ENCODE results near the gene CEP72.
"Not testable (repeated sequence)": the region's sequence is repeated elsewhere in the genome, so short reads cannot be mapped to it uniquely, and the experiment has no call there.

The CEP72 gene

DNA sequence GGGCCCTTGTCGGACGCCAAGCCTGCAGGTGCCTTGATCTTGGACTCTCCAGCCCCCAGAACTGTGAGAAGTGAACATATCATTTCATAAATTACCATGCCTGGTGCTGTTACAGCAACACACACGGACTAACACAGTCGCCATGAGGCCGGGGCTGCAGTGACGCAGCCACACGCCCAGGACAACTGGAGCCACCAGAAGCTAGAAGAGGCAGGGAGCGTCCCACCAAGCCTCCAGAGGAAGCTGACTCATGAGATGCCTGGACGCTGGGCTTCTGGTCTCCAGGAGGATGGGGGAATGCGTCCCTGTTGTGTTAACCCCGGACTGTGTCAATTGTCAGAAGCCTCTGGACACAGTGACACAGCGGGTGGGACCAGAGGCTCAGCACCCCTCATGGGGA, 74.8 kb downstream of the CEP72 start:
- not testable (repeated sequence) for DNase-seq

DNA sequence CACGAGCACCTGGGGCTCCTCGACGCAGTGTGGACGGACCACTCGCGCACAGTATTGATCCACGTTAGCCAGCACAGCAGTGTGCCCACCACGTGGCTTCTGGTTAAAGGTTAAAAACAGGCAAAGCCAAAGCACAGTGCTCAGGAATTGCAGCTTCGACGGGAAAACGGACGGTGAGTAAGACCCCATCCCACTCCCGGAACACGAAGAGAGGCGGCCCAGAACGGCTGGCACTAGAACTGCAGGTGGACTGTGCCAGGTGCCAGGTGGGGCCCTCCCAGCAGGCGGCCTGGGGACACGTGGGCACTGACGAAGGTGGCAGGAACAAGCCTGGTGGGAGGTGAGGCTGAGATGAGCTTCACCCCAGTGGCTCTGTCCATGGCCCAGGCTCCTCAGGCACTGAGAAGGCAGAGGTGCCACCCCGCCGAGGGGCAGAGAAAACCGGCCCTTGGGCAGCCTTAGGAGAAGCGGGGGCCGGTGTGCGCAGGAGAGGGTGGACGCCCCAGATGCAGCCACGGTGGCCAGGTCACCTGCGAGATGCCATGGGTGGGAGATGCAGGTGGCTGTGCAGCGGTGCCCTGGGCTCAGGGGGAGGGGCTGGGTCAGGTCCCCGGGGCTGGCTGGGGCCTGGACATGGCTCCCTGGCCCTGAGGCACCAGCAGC, 76.3 kb downstream of the CEP72 start:
- DNase-seq = not testable (repeated sequence)

DNA sequence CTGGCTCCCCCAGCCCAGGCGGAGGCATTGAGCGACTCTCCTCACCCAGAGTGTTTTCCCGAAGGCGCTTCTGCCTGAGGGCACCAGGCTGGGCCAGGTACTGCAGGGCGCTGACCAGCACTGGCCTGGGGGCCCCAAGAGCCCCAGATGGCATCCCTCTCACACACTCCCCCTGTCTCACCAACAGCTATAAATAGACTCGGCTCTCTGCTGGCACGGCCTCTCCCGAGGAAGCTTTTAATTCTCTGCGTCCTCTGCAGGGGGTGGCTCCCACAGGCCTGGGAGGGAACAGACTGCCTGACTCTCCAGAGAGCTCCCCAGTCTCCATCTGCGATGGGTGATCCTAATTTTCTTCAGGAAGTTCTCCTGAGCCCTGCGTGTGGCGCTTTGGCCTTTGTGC, 78.2 kb downstream of the CEP72 start:
- DNase-seq = not testable (repeated sequence)

DNA sequence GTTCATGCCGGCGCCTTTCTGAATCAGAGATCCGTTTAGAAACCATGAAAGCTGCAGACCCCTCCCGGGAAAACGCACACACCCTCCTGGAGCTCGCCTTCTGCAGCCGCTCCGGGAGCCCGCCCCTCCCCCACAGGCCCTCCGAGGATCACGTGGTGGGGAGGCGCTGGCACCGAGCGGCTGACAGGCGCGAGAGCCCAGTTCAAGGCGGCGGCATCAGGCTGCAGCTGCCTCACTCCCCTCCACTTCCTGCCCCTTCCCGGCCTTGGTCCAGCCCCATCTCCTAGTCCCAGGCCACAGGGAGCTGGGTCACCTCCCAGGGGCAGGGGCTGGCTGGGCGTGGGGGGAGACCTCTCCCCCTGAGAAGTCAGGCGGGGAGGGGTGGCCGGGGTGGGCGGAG, 78.9 kb downstream of the CEP72 start:
- DNase-seq = not testable (repeated sequence)

DNA sequence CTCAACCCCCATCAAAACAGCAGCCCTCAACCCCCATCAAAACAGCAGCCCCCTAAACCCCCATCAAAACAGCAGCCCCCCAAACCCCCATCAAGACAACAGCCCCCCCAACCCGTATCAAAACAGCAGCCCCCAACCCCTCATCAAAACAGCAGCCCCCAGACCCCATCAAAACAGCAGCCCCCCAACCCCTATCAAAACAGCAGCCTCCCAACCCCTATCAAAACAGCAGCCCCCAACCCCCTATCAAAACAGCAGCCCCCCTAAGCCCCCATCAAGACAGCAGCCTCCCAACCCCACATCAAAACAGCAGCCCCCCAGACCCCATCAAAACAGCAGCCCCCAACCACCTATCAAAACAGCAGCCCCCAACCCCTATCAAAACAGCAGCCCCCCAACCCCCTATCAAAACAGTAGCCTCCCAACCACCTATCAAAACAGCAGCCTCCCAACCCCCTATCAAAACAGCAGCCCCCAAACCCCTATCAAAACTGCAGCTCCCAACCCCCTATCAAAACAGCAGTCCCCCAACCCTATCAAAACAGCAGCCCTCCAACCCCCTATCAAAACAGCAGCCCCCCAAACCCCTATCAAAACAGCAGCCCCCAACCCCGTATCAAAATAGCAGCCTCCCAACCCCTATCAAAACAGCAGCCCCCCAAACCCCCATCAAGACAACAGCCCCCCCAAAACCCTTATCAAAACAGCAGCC, 79.8 kb downstream of the CEP72 start:
- DNase-seq = no peak

DNA sequence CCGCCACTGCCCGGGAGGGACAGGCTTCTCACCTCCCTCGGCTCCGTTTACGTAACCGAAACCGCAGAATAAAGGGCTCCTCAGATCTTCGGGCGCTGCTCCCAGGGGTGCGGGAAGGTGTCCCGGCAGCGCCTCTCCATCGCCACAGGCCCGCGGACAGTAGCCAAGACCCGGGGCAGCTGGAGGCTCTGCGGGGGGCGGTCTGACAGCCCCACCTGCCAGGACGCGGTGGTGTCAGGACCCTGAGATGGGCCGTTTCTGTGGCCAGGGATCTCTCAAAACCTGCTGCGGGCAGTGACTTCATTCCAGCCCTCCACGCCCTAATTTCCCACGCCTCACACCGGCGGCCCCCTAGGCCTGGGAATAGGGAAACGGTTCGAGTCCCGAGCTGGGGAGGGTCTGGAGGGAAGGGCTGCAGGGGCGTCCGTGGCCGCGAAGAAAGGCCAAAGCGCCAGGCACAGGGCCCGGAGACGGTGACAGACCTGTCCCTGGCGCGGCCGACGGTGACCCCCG, 80.4 kb downstream of the CEP72 start:
- not testable (repeated sequence) for DNase-seq

DNA sequence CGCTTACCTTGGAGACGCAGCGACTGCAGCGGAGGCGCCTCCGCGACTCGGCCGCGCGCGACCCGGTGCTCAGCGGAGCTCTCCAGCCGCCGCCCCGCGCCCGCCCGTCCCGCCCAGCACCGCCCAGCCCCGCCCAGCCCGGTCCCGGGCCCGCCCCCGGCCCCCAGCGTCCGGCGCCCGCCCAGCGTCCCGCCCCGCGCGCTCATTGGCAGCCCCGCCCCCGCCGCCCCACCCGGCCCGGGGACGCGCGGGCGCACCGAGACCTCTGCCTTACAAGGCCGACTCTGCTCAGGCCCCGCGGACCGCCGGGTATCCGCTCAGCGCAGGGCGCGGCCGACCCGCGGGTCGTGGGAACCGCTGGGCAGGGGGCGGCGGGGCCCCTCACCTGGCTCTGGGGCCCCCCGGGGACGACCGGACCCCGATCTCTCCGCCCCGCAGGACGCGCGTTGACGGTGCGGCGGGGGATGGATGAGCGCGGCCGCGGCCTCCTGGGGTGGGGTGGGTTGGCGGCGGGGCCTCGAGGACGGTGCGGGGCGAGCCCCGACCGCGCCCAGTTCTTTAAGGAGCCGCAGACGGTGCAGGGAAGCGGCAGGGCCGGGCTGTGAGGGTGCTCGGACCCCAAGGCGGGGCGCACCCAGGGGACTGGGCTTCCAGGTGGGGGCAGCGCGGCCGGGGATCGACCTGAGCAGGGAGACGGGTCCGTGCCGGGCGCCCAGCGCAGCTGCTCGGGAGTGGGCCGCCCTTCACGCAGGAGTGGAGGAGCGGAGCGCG, 81.3 kb downstream of the CEP72 start, which contains the start of gene TPPP:
Gene TPPP, minus strand, starts transcription at position 82 of the 771 bp plus-strand sequence. CDS start 15,292 bp downstream, outside the sequence.
- not testable (repeated sequence) for DNase-seq

DNA sequence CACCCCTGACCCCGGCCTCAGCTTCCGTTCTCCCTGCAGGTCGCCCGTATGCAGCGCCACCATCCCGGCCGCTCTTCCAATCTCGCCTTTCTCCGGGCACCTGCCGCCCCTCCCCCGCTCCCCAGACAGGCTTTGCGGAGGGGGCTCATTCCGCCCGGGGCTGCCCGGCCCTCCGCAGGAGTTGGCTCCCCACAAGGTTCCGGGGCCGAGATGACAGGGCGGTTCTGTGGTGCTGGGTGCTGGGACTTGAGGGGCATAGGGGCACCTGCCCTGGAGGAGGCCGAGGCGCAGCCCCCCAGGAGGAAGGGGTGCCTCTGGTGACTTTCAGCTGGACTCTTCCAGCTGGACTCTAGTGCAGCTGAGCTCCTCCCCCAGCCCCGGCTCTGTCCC, 81.9 kb downstream of the CEP72 start:
- DNase-seq = not testable (repeated sequence)

DNA sequence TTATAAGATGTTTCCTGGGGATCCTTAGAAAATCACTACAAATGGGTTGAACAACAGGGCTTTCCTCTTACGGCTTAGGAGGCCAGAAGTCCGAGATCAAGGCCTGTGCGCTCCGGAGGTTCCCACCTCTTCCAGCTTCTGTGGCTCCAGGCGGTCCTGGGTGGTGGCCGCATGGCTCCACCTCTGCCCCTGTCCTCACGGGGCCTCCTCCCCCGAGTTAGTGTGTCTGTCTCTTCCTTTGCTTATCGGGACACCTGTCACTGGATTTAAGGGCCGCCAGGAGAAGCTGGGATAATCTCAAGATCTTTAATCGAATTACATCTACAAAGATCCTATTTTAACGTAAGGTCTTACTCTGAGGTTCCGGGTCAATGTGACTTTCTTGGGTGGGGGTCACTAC, 83.3 kb downstream of the CEP72 start:
- DNase-seq = not testable (repeated sequence)

DNA sequence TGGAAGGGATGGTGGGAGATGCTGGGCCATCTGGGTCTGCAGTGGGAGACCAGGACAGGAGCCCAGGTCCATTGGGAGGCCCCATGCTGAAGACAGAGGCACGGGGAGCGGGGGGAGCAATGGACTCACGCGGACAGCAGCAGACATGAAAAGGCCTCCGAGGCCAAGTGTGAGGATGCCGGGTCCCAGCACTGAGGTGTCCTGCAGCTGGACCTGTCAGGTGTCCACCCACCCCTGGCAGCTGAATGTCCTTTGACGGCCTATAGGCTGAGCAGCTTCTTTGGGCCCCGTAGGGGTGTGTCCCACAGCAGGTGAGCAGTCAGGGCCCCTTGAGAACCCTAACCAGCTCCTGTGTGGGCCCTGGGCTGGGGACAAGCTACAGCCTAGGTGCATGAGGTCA, 84.1 kb downstream of the CEP72 start:
- not testable (repeated sequence) for DNase-seq

DNA sequence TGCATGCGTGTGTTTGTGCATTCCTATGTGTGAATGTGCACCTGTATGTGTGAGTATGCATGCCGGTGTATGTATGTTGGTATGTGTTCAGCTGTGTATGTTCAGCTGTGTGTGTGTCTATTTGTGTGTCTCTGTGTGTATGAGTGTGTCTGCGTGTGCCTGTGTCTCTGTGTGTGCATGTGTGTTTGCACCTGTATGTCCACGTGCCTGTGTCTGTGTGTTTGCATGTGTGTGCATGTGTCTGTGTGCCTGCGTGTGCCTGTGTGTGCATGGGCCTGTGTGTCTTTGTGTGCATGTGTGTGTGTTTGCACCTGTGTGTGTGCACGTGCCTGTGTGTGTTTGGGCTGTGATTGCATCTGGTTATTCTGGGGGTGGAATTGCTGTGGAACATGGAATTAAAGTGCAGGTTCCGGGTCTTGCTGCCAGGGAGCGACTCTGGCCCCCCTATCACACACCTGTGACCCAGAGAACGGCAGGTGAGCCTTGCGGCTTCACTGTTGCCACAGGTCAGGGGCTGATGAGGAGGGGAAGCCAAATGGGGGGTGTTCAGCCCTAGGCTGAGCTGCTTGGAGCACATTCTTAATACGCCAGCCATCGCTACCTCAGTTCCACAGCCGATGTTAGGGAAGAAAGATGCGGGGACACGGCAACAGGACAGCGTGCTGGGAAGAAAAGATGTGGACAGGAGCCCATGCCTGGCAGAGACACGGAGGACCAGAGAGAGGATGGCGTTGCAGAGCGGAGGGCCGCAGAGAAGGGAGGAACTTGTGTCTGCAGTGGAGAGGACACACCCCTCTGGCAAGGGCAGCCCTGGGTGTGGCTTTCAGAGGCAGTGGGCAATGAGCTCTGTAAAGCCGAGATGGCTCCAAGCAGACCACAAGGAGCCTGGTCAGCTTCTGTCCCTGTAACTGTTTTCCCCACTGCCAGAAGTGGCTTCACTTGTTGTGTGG, 84.9 kb downstream of the CEP72 start:
- not testable (repeated sequence) for DNase-seq
